ENCODE measurements around the gene IL6ST.
A peak's percentile ranks its signal among the peaks of the same experiment; 100 is the strongest.

Gene IL6ST

GRCh38 chr5:55917402-55918086, 77.2 kb downstream of the IL6ST start:
- Histone ChIP-seq H3K9ac (ENCODE audit: low read length) (no peak overlapping the region), H3K27me3 (replicated peaks; ENCODE audit: control insufficient read depth, insufficient read depth, low read length) (peaks cover 4% of the 10 kb centered on the region), H3K36me3 (ENCODE audit: control insufficient read depth, insufficient read depth, low read length, severe bottlenecking) (no peaks in the 10 kb centered on the region), H3K9me3 (ENCODE audit: control insufficient read depth, low read length) (no peaks in the 10 kb centered on the region), H3K4me3 (ENCODE audit: low read length) (no peak overlapping the region), H3K4me1 (ENCODE audit: control insufficient read depth, insufficient read depth, low read length) (peaks cover 1% of the 10 kb centered on the region)
- DNase-seq (ENCODE audit: low read depth): no peak

- Histone ChIP-seq H3K9me3 (ENCODE audit: control insufficient read depth, low read length) (no peaks in the 10 kb centered on the region), H3K36me3 (ENCODE audit: control insufficient read depth, insufficient read depth, low read length, severe bottlenecking) (no peaks in the 10 kb centered on the region), H3K9ac (ENCODE audit: low read length) (no peak overlapping the region), H3K4me3 (ENCODE audit: low read length) (no peak overlapping the region), H3K4me1 (ENCODE audit: control insufficient read depth, insufficient read depth, low read length) (peaks cover 7% of the 10 kb centered on the region), H3K27me3 (replicated peaks; ENCODE audit: control insufficient read depth, insufficient read depth, low read length) (peaks cover 4% of the 10 kb centered on the region)
- no peak for DNase-seq (ENCODE audit: low read depth)
These were observed 77.8 kb downstream of the IL6ST start for GRCh38 chr5:55916986-55917385.

GRCh38 chr5:55915783-55916182, 79.0 kb downstream of the IL6ST start:
- no peak for DNase-seq (ENCODE audit: low read depth)

GRCh38 chr5:55914971-55915370, 79.8 kb downstream of the IL6ST start:
- Histone ChIP-seq H3K9ac (ENCODE audit: low read length) (no peak overlapping the region), H3K9me3 (ENCODE audit: control insufficient read depth, low read length) (no peaks in the 10 kb centered on the region), H3K36me3 (ENCODE audit: control insufficient read depth, insufficient read depth, low read length, severe bottlenecking) (no peaks in the 10 kb centered on the region), H3K27me3 (replicated peaks; ENCODE audit: control insufficient read depth, insufficient read depth, low read length) (peaks cover 4% of the 10 kb centered on the region), H3K4me3 (ENCODE audit: low read length) (no peak overlapping the region), H3K4me1 (ENCODE audit: control insufficient read depth, insufficient read depth, low read length) (peaks cover 15% of the 10 kb centered on the region)
- no peak for DNase-seq (ENCODE audit: low read depth)

More at GRCh38 chr5:55915783-55916182, 79.0 kb downstream of the IL6ST start:
- Histone ChIP-seq H3K4me1 (ENCODE audit: control insufficient read depth, insufficient read depth, low read length) (peaks cover 15% of the 10 kb centered on the region), H3K36me3 (ENCODE audit: control insufficient read depth, insufficient read depth, low read length, severe bottlenecking) (no peaks in the 10 kb centered on the region), H3K27me3 (replicated peaks; ENCODE audit: control insufficient read depth, insufficient read depth, low read length) (peaks cover 4% of the 10 kb centered on the region), H3K9ac (ENCODE audit: low read length) (no peak overlapping the region), H3K9me3 (ENCODE audit: control insufficient read depth, low read length) (no peaks in the 10 kb centered on the region), H3K4me3 (ENCODE audit: low read length) (no peak overlapping the region)

GRCh38 chr5:55913466-55914413, 81.0 kb downstream of the IL6ST start:
- Histone ChIP-seq H3K9ac (ENCODE audit: low read length) (no peak overlapping the region), H3K36me3 (ENCODE audit: control insufficient read depth, insufficient read depth, low read length, severe bottlenecking) (no peaks in the 10 kb centered on the region), H3K4me1 (ENCODE audit: control insufficient read depth, insufficient read depth, low read length) (peaks cover 15% of the 10 kb centered on the region), H3K9me3 (ENCODE audit: control insufficient read depth, low read length) (no peaks in the 10 kb centered on the region), H3K27me3 (replicated peaks; ENCODE audit: control insufficient read depth, insufficient read depth, low read length) (no peaks in the 10 kb centered on the region), H3K4me3 (ENCODE audit: low read length) (no peak overlapping the region)
- no peak for DNase-seq (ENCODE audit: low read depth)

- Histone ChIP-seq H3K4me1 (ENCODE audit: control insufficient read depth, insufficient read depth, low read length) (peaks cover 15% of the 10 kb centered on the region), H3K9ac (ENCODE audit: low read length) (peak overlapping the region; percentile 81), H3K9me3 (ENCODE audit: control insufficient read depth, low read length) (no peaks in the 10 kb centered on the region), H3K4me3 (ENCODE audit: low read length) (no peak overlapping the region), H3K36me3 (ENCODE audit: control insufficient read depth, insufficient read depth, low read length, severe bottlenecking) (no peaks in the 10 kb centered on the region), H3K27me3 (replicated peaks; ENCODE audit: control insufficient read depth, insufficient read depth, low read length) (no peaks in the 10 kb centered on the region)
- peak; percentile 72 for DNase-seq (ENCODE audit: low read depth)
These were observed 82.7 kb downstream of the IL6ST start for GRCh38 chr5:55911784-55912653.

- H3K4me3 ChIP-seq (ENCODE audit: low read length): no peak overlapping the region
- peaks cover 23% of the 10 kb centered on the region for H3K4me1 ChIP-seq (ENCODE audit: control insufficient read depth, insufficient read depth, low read length)
- H3K36me3 ChIP-seq (ENCODE audit: control insufficient read depth, insufficient read depth, low read length, severe bottlenecking): no peaks in the 10 kb centered on the region
- no peaks in the 10 kb centered on the region for H3K27me3 ChIP-seq (replicated peaks; ENCODE audit: control insufficient read depth, insufficient read depth, low read length)
- H3K9me3 ChIP-seq (ENCODE audit: control insufficient read depth, low read length): no peaks in the 10 kb centered on the region
- DNase-seq (ENCODE audit: low read depth): peak; percentile 61
- no peak overlapping the region for H3K9ac ChIP-seq (ENCODE audit: low read length)
These were observed 86.0 kb downstream of the IL6ST start for GRCh38 chr5:55908804-55909203.

- Histone ChIP-seq H3K4me1 (ENCODE audit: control insufficient read depth, insufficient read depth, low read length) (peaks cover 28% of the 10 kb centered on the region), H3K36me3 (ENCODE audit: control insufficient read depth, insufficient read depth, low read length, severe bottlenecking) (no peaks in the 10 kb centered on the region), H3K9ac (ENCODE audit: low read length) (no peak overlapping the region), H3K4me3 (ENCODE audit: low read length) (no peak overlapping the region), H3K9me3 (ENCODE audit: control insufficient read depth, low read length) (no peaks in the 10 kb centered on the region), H3K27me3 (replicated peaks; ENCODE audit: control insufficient read depth, insufficient read depth, low read length) (no peaks in the 10 kb centered on the region)
- no peak for DNase-seq (ENCODE audit: low read depth)
These were observed 86.8 kb downstream of the IL6ST start for GRCh38 chr5:55907927-55908326.

GRCh38 chr5:55905251-55905650, 89.5 kb downstream of the IL6ST start:
- Histone ChIP-seq H3K9ac (ENCODE audit: low read length) (no peak overlapping the region), H3K4me1 (ENCODE audit: control insufficient read depth, insufficient read depth, low read length) (peaks cover 15% of the 10 kb centered on the region), H3K36me3 (ENCODE audit: control insufficient read depth, insufficient read depth, low read length, severe bottlenecking) (no peaks in the 10 kb centered on the region), H3K9me3 (ENCODE audit: control insufficient read depth, low read length) (no peaks in the 10 kb centered on the region), H3K4me3 (ENCODE audit: low read length) (no peak overlapping the region), H3K27me3 (replicated peaks; ENCODE audit: control insufficient read depth, insufficient read depth, low read length) (no peaks in the 10 kb centered on the region)
- no peak for DNase-seq (ENCODE audit: low read depth)

- H3K4me3 ChIP-seq (ENCODE audit: low read length): no peak overlapping the region
- no peaks in the 10 kb centered on the region for H3K27me3 ChIP-seq (replicated peaks; ENCODE audit: control insufficient read depth, insufficient read depth, low read length)
These were observed 90.6 kb downstream of the IL6ST start for GRCh38 chr5:55904152-55904551.

More at GRCh38 chr5:55904152-55904551, 90.6 kb downstream of the IL6ST start:
- peaks cover 26% of the 10 kb centered on the region for H3K4me1 ChIP-seq (ENCODE audit: control insufficient read depth, insufficient read depth, low read length)
- no peaks in the 10 kb centered on the region for H3K36me3 ChIP-seq (ENCODE audit: control insufficient read depth, insufficient read depth, low read length, severe bottlenecking)
- peak; percentile 52 for DNase-seq (ENCODE audit: low read depth)
- no peak overlapping the region for H3K9ac ChIP-seq (ENCODE audit: low read length)
- no peaks in the 10 kb centered on the region for H3K9me3 ChIP-seq (ENCODE audit: control insufficient read depth, low read length)
